Ishikawa (cell line): Measurements from ENCODE around the gene LMBRD2.

Source experiments
- CEBPB ChIP-seq: IDR thresholded peaks from 2 replicates; pipeline ENCODE4 v1.6.1; 2012
- CREB1 ChIP-seq: IDR thresholded peaks from 2 replicates; pipeline ENCODE4 v1.6.1; 2012; ENCODE audit warnings: low read depth
- EGR1 ChIP-seq: IDR thresholded peaks from 2 replicates; pipeline ENCODE4 v1.6.1; 2012
- EP300 ChIP-seq: IDR thresholded peaks from 2 replicates; pipeline ENCODE4 v1.6.1; 2012; ENCODE audit warnings: borderline replicate concordance
- FOXM1 ChIP-seq: IDR thresholded peaks from 2 replicates; pipeline ENCODE4 v1.6.1; 2012; ENCODE audit warnings: low read depth, borderline replicate concordance
- MAX ChIP-seq: IDR thresholded peaks from 2 replicates; pipeline ENCODE4 v1.6.1; 2012
- NFIC ChIP-seq: IDR thresholded peaks from 2 replicates; pipeline ENCODE4 v1.6.1; 2012
- RAD21 ChIP-seq: IDR thresholded peaks from 2 replicates; pipeline ENCODE4 v1.6.1; 2012; ENCODE audit warnings: low read depth
- REST ChIP-seq: IDR thresholded peaks from 2 replicates; pipeline ENCODE4 v1.6.1; 2012; ENCODE audit warnings: low read depth, mild to moderate bottlenecking
- TAF1 ChIP-seq: IDR thresholded peaks from 2 replicates; pipeline ENCODE4 v1.6.1; 2012; ENCODE audit warnings: low read depth, mild to moderate bottlenecking
- TEAD4 ChIP-seq: IDR thresholded peaks from 2 replicates; pipeline ENCODE4 v1.6.1; 2012
- USF1 ChIP-seq: IDR thresholded peaks from 2 replicates; pipeline ENCODE4 v1.6.1; 2012
- YY1 ChIP-seq: IDR thresholded peaks from 2 replicates; pipeline ENCODE4 v1.6.1; 2012; ENCODE audit warnings: low read depth
- ZBTB7A ChIP-seq: IDR thresholded peaks from 2 replicates; pipeline ENCODE4 v1.6.1; 2012; ENCODE audit warnings: low read depth

Gene LMBRD2

GRCh38 chr5:36059571-36060419 is 91.9 kb downstream of the LMBRD2 start:
- no peak for TF ChIP-seq EGR1
- no peak for TF ChIP-seq MAX
- TF ChIP-seq REST: no peak
- no peak for TF ChIP-seq YY1
- no peak for TF ChIP-seq TAF1
- no peak for TF ChIP-seq EP300
- no peak for TF ChIP-seq NFIC
- no peak for TF ChIP-seq USF1

DNA sequence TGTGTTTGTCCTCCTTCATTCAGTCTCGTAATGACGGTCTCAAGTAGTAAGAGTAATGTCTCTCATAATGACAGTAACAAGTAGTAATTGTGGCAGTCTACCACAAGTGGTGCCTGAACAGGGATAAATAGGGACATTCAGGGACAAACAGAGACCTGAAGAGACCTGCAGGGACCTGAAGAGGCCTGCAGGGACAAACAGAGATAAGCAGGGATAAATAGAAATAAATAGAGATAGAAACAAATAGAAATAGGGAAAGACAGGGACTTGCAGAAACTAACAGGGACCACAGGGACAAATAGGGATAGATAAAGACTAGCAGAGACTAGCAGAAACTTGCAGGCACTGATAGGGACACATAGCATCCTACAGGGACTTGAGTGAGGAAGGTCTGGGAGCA is 92.9 kb downstream of the LMBRD2 start:
- TF ChIP-seq FOXM1 (no peak), YY1 (no peak), TAF1 (no peak), EP300 (no peak)

GRCh38 chr5:36057386-36057785 is 94.3 kb downstream of the LMBRD2 start:
- TF ChIP-seq USF1: no peak
- TF ChIP-seq FOXM1: no peak
- TF ChIP-seq NFIC: no peak
- no peak for TF ChIP-seq YY1
- TF ChIP-seq CEBPB: no peak
- no peak for TF ChIP-seq EGR1
- TF ChIP-seq ZBTB7A: no peak
- TF ChIP-seq REST: no peak
- TF ChIP-seq MAX: no peak
- no peak for TF ChIP-seq CREB1
- TF ChIP-seq TAF1: no peak

- no peak for TF ChIP-seq EP300
- TF ChIP-seq TAF1: no peak
- no peak for TF ChIP-seq EGR1
- TF ChIP-seq FOXM1: no peak
- TF ChIP-seq USF1: no peak
- no peak for TF ChIP-seq MAX
Measured at GRCh38 chr5:36056422-36056821, 95.3 kb downstream of the LMBRD2 start.

DNA sequence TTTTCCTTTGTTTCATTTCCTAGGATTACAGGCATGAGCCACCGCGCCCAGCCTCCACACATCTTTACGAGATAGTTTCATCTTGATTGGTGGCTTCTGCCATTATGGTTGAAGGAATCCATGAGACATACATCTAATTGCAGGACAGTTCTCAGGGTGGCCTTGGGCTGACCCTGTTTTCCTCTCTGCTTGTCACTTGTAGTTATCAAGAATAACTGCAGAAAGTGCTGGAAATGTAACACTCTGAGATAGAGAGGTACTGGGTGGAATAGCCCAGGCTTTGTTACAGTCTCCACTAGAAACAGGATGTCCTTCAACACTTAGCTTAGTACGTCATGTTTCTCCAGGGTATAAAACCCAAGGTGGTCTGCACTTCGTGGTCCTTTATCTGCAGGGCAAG is 95.7 kb downstream of the LMBRD2 start:
- TF ChIP-seq CEBPB (no peak), TAF1 (no peak), MAX (no peak), NFIC (no peak), EGR1 (no peak)

DNA sequence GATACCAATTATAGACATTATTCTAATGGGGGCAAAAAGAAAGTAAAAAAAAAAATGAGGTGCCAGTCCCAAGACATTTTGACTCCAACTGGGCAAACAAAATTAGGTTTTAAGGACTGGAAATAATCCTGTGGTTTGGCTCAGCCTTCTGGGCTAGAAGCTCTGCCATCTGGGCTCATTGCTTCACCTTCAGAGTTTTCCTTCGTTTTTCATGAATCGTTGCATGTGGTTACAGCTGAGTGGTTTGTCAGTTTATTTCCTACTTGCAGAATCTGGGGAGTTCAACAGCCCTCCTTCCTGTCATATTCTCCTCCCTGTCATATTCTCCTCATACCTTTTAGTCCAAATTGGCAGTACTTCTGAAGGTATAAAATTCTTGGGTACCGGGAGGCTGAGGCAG is 97.0 kb downstream of the LMBRD2 start:
- TF ChIP-seq RAD21 (no peak), MAX (no peak), REST (no peak), EGR1 (no peak), TEAD4 (no peak)
